Uterus (tissue), 4 donors: ENCODE data around the gene EIF3D. TPM values are rescaled to one million over a fixed set of nuclear protein-coding genes. Genes with fewer than 3 reads are reported as not detected.

ENCODE experiments used
- DNase-seq, 2 donors: peaks; one replicate each; pipeline ENCODE4 v3.0.0-alpha.2; 2019 to 2020
- H3K27ac ChIP-seq, 2 donors: fragments of 200-600 bp; sonication (generic); 1 replicate in 1 of 2; 2 replicates in 1 of 2; pipeline ENCODE4 v1.5.1; 2016 to 2018
- H3K27me3 ChIP-seq, 2 donors: fragments of 200-600 bp; sonication (generic); one replicate each; pipeline ENCODE4 v1.5.1; 2018 to 2019; ENCODE audit warnings: control low read depth in 1 of 2
- H3K36me3 ChIP-seq, 2 donors: fragments of 200-600 bp; sonication (generic); one replicate each; pipeline ENCODE4 v1.5.1; 2019; ENCODE audit warnings: control low read depth in 1 of 2
- H3K4me1 ChIP-seq, 2 donors: fragments of 200-600 bp; sonication (generic); one replicate each; pipeline ENCODE4 v1.5.1; 2018 to 2019; ENCODE audit warnings: control low read depth in 1 of 2
- H3K4me3 ChIP-seq, 2 donors: fragments of 200-600 bp; sonication (generic); 1 replicate in 1 of 2; 2 replicates in 1 of 2; pipeline ENCODE4 v1.5.1; 2018 to 2019; ENCODE audit warnings: mild to moderate bottlenecking in 1 of 2
- H3K9me3 ChIP-seq, 2 donors: fragments of 200-600 bp; sonication (generic); one replicate each; pipeline ENCODE4 v1.5.1; 2019; ENCODE audit warnings: control low read depth in 1 of 2
- POLR2A ChIP-seq, 2 donors: fragments of 450-650 bp; IDR thresholded peaks; one replicate each; pipeline ENCODE4 v1.6.1; 2016; ENCODE audit warnings: antibody characterized with exemption in 2 of 2, mild to moderate bottlenecking in 1 of 2, moderate library complexity in 1 of 2
- intact Hi-C: fragments of 100-400 bp; cut with DNase I; formaldehyde crosslinking; loops from one replicate; pipeline ENCODE4 v1.15.1; 2023; ENCODE audit warnings: low total_unique reads
- total RNA-seq, 4 donors: library from RNA; depleted of rRNA in 3 of 4; stranded (reverse); fragments of >200 nt in 3 of 4; gene quantifications; one replicate each; pipeline versions ENCODE4 v1.1.0 to v1.2.4, GENCODE V29; 2014 to 2023
- TF ChIP-seq, protein P1 (sequence below), 4 experiments: fragments of 200-600 bp in 2 of 4; fragments of 450-650 bp in 2 of 4; sonication (generic) in 2 of 4; IDR thresholded peaks; one replicate each; pipeline ENCODE4 v1.5.1; 2016 to 2019; ENCODE audit warnings: antibody characterized with exemption in 4 of 4, mild to moderate bottlenecking in 2 of 4, moderate library complexity in 1 of 4
- donor health status: DM: yes; HTN: yes; CAD: no.

EIF3D gene
- total RNA-seq, 4 donors from 2014 or later = 177 to 350 (median 297) TPM

DNA sequence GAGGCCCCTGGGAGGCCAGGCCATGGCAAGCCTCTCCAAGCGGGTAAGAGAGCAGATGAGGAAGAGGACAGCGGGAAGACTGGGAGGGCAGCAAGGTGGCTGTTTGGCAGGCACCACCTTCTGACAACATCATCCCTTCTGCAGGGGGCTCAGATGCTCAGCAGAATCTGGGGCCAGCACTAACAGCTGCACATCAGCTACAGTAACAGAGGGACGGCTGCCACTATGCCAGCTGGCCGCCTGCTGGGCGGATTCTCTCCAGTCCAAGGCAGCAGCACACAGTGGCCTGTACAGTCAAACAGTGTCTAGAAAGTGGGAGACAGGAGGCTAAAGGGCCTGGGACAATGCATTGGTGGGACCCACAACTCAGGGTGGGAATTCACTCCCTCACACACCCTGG is 36.9 kb downstream of the EIF3D start:
- TF ChIP-seq, protein P1, sequence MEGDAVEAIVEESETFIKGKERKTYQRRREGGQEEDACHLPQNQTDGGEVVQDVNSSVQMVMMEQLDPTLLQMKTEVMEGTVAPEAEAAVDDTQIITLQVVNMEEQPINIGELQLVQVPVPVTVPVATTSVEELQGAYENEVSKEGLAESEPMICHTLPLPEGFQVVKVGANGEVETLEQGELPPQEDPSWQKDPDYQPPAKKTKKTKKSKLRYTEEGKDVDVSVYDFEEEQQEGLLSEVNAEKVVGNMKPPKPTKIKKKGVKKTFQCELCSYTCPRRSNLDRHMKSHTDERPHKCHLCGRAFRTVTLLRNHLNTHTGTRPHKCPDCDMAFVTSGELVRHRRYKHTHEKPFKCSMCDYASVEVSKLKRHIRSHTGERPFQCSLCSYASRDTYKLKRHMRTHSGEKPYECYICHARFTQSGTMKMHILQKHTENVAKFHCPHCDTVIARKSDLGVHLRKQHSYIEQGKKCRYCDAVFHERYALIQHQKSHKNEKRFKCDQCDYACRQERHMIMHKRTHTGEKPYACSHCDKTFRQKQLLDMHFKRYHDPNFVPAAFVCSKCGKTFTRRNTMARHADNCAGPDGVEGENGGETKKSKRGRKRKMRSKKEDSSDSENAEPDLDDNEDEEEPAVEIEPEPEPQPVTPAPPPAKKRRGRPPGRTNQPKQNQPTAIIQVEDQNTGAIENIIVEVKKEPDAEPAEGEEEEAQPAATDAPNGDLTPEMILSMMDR (IDR thresholded peaks at IDR 0.05) = no peak
- TF ChIP-seq POLR2A (IDR thresholded peaks at IDR 0.05) = no peak
- Histone ChIP-seq H3K27ac (no peak overlapping the region), H3K27me3 (no peaks in the 10 kb centered on the region), H3K4me1 (no peaks in the 10 kb centered on the region), H3K36me3 (no peaks in the 10 kb centered on the region), H3K4me3 (no peak overlapping the region), H3K9me3 (no peaks in the 10 kb centered on the region)
- no peak for DNase-seq
- intact Hi-C loops = no loop called here

DNA sequence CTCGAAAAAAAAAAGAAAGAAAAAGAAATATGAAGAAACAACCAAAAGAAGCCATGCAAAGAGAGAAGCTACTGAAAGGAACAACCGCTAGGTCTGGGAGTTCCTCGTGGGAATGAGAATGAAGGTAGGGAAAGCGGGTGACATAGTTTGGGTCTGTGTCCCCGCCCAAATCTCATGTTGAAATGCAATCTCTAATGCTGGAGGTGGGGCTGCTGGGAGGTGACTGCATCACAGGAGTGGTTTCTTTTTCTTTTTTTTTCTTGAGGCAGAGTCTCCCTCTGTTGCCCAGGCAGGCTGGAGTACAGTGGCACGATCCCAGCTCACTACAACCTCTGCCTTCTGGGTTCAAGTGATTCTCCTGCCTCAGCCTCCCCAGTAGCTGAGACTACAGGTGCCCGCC is 37.8 kb downstream of the EIF3D start:
- Histone ChIP-seq H3K4me1 (no peaks in the 10 kb centered on the region), H3K4me3 (no peak overlapping the region), H3K27ac (no peak overlapping the region), H3K27me3 (no peaks in the 10 kb centered on the region), H3K36me3 (no peaks in the 10 kb centered on the region), H3K9me3 (no peaks in the 10 kb centered on the region)
- DNase-seq = no peak
- intact Hi-C loops = no loop called here
- TF ChIP-seq POLR2A (IDR thresholded peaks at IDR 0.05) = no peak
- TF ChIP-seq, protein P1 (IDR thresholded peaks at IDR 0.05) = no peak

DNA sequence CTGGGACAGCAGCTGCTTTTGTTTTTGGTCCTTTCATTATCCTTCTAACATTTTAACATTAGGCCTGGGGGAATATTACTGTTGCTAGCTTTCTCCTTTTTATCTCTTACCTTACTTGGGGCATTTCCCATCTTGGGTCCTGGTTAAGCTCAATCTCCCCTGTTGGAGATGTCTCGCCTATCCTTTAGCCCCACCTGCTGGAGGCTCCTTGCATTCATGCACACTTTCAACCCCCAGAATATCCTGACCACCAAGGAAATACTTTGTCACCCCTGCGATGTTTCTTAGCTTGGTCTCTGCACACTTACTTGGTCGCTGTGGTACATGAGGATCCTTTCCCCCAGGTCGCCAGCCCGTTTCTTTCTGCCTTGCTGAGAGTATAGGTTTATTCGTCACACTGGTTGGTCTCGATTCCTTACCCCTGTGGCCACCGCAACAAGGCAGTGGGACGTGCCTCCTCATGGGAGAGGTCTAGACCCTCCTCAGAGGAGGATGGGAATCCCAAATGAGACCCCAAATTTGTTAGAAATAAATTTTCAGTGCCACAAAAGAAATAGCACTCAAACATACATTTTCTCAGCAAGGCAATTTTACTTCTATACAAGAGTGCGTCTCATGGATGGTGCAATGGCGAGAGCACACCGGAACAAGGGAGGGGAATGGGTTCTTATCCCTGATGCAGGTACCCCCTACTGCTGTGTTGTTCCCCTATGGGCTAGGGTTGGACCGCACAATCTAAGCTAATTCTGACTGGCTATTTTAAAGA is 42.2 kb downstream of the EIF3D start:
- no peak for DNase-seq
- no peak overlapping the region for H3K27ac ChIP-seq
- intact Hi-C loops = no loop called here

DNA sequence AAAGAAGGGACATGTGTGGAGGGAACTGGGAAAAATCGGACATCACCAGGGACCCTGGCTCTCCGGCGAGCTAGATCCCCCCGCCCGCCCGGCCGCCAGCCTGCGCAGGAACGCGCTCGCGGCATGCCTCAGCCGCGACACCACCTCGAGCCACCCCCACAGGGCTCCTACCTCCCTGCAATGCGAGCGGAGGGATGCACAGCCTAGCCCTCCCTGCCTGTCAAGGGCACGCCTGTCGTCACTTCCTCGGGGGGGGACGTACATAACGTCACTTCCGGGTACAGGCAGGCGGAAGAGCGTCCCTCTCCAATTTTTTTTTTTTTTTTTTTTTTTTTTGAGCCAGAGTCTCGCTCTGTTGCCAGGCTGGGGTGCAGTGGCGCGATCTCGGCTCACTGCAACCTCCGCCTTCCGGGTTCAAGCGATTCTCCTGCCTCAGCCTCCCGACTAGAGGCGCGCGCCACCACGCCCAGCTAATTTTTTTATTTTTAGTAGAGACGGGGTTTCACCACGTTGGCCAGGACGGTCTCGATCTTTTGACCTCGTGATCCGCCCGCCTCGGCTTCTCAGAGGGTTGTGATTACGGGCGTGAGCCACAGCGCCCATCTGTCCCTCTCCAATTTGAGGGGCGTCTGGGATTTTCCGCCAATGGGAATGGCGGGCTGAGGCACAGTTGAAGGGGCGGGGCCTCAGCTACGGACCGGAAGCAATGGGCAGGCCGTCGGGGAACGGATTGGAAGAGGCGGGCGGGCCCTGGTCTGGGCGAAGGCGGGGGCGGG is 47.4 kb downstream of the EIF3D start, which contains the start of gene TXN2:
Gene TXN2 (minus strand): TSS at position 248 of the 776 bp plus-strand sequence. CDS start 803 bp downstream, outside the sequence.
- TF ChIP-seq, protein P1 (IDR thresholded peaks at IDR 0.05) = peak in 2 of 4 experiments; percentile 14 to 25
- TF ChIP-seq POLR2A (IDR thresholded peaks at IDR 0.05) = peak; percentile 78 to 84
- H3K27ac ChIP-seq = peak within 1 kb of the TSS; percentile 99 to 100
- intact Hi-C loops = no loop called here
- H3K9me3 ChIP-seq = no peaks in the 10 kb centered on the region
- H3K27me3 ChIP-seq = no peaks in the 10 kb centered on the region
- H3K4me1 ChIP-seq = peaks cover 0 to 7% of the 10 kb centered on the region in 2 donors
- peak; percentile 96 to 98 for DNase-seq
- H3K36me3 ChIP-seq = no peaks in the 10 kb centered on the region
- H3K4me3 ChIP-seq = peak within 1 kb of the TSS; percentile 89 to 95

More for the DNA sequence above, 42.2 kb downstream of the EIF3D start:
- no peak overlapping the region for H3K4me3 ChIP-seq
- TF ChIP-seq, protein P1 (IDR thresholded peaks at IDR 0.05) = peak; percentile 56 to 70 (median 60)
- TF ChIP-seq POLR2A (IDR thresholded peaks at IDR 0.05) = no peak
- H3K9me3 ChIP-seq = no peaks in the 10 kb centered on the region
- H3K27me3 ChIP-seq = no peaks in the 10 kb centered on the region
- no peaks in the 10 kb centered on the region for H3K4me1 ChIP-seq
- no peaks in the 10 kb centered on the region for H3K36me3 ChIP-seq

DNA sequence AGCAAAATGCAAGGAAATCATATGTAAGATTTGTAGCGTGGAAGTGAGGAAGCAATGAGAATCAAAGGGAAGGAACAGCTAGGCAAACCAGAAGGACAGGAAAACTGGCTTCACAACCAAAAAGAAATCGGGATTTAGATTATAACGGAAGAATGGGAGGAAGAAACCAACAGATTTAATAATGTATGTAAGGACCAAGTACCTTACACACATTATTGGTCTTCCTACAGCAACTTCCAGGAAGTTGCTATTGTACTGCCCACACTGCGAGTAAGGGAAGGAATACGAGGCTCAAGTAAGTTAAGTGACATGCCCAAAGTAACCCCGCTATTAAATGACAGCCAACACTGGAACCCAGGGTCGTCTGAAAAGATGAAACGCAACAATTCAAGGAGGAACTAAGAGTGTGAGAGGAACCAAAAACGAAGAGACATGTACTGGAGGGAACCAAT is 48.0 kb downstream of the EIF3D start:
- intact Hi-C loops = no loop called here
- Histone ChIP-seq H3K27me3 (no peaks in the 10 kb centered on the region), H3K4me3 (peak overlapping the region; percentile 89 to 95), H3K27ac (peak overlapping the region; percentile 99 to 100), H3K4me1 (peaks cover 0 to 7% of the 10 kb centered on the region in 2 donors), H3K36me3 (no peaks in the 10 kb centered on the region), H3K9me3 (no peaks in the 10 kb centered on the region)
- no peak for DNase-seq
- TF ChIP-seq, protein P1 (IDR thresholded peaks at IDR 0.05) = no peak
- no peak for TF ChIP-seq POLR2A (IDR thresholded peaks at IDR 0.05)
